GM23338 (cell line): ENCODE measurements around the gene TMEM218. TPM values are rescaled to one million over a fixed set of nuclear protein-coding genes. Genes with fewer than 3 reads are reported as not detected.

Experiments
- ATAC-seq: fragments of 200-7000 bp; cut with Tn5 transposase; 3 replicates; pipeline ENCODE4 v1.9.1; 2020
- DNase-seq: peaks from one replicate; pipeline ENCODE4 v3.0.0-alpha.2; 2015; ENCODE audit warnings: low spot score
- H2AFZ ChIP-seq: fragments of 200-600 bp; sonication (generic); 2 replicates; pipeline ENCODE4 v1.8.0; 2016; ENCODE audit warnings: antibody characterized with exemption, mild to moderate bottlenecking, moderate library complexity
- H3F3A ChIP-seq: fragments of 200-600 bp; sonication (generic); replicated peaks from 2 replicates; pipeline ENCODE4 v1.8.0; 2017; ENCODE audit warnings: antibody characterized with exemption, mixed run types, low read depth
- H3K27ac ChIP-seq: fragments of 200-600 bp; sonication (generic); 2 replicates; pipeline ENCODE4 v1.6.1; 2016; ENCODE audit warnings: low read depth
- H3K27me3 ChIP-seq: fragments of 200-600 bp; sonication (generic); 2 replicates; pipeline ENCODE4 v1.8.0; 2016; ENCODE audit warnings: mild to moderate bottlenecking, mixed run types, moderate library complexity; ENCODE audit not compliant: insufficient read depth
- H3K36me3 ChIP-seq: fragments of 200-600 bp; sonication (generic); 2 replicates; pipeline ENCODE4 v1.8.0; 2016; ENCODE audit warnings: mild to moderate bottlenecking; ENCODE audit not compliant: insufficient read depth
- H3K4me1 ChIP-seq: fragments of 200-600 bp; sonication (generic); 2 replicates; pipeline ENCODE4 v1.8.0; 2016; ENCODE audit warnings: mild to moderate bottlenecking, moderate library complexity; ENCODE audit not compliant: insufficient read depth
- H3K4me2 ChIP-seq: fragments of 200-600 bp; sonication (generic); 2 replicates; pipeline ENCODE4 v1.7.1; 2017; ENCODE audit warnings: mixed run types
- H3K4me3 ChIP-seq: fragments of 200-600 bp; sonication (generic); 2 replicates; pipeline ENCODE4 v1.6.1; 2016; ENCODE audit warnings: mixed run types
- H3K79me2 ChIP-seq: fragments of 200-600 bp; sonication (generic); replicated peaks from 2 replicates; pipeline ENCODE4 v1.8.0; 2017; ENCODE audit warnings: mild to moderate bottlenecking; ENCODE audit not compliant: insufficient read depth
- H3K9me2 ChIP-seq: fragments of 200-600 bp; sonication (generic); 2 replicates; pipeline ENCODE4 v1.8.0; 2017; ENCODE audit not compliant: insufficient read depth
- H4K20me1 ChIP-seq: fragments of 200-600 bp; sonication (generic); replicated peaks from 2 replicates; pipeline ENCODE4 v1.8.0; 2017; ENCODE audit warnings: mild to moderate bottlenecking; ENCODE audit not compliant: insufficient read depth
- H3K27ac Mint-ChIP-seq: 2 replicates; pipeline ENCODE4 v1.8.0; 2020; ENCODE audit warnings: inconsistent platforms, mild to moderate bottlenecking, moderate library complexity, mixed read lengths
- H3K27me3 Mint-ChIP-seq: 3 replicates; pipeline ENCODE4 v1.8.0; 2022; ENCODE audit warnings: low read depth, mild to moderate bottlenecking, moderate library complexity, mixed read lengths, inconsistent platforms; ENCODE audit not compliant: insufficient read depth, poor library complexity
- H3K36me3 Mint-ChIP-seq: 3 replicates; pipeline ENCODE4 v1.8.0; 2021; ENCODE audit warnings: low read depth, mild to moderate bottlenecking, inconsistent platforms, moderate library complexity, mixed read lengths
- H3K4me1 Mint-ChIP-seq: 3 replicates; pipeline ENCODE4 v1.8.0; 2020; ENCODE audit warnings: mild to moderate bottlenecking, inconsistent platforms, mixed read lengths
- H3K4me3 Mint-ChIP-seq: 3 replicates; pipeline ENCODE4 v1.8.0; 2021; ENCODE audit warnings: moderate library complexity, mild to moderate bottlenecking, inconsistent platforms, mixed read lengths
- H3K9me3 Mint-ChIP-seq: 3 replicates; pipeline ENCODE4 v1.8.0; 2020; ENCODE audit warnings: moderate library complexity, mild to moderate bottlenecking, inconsistent platforms, mixed read lengths
- CREB1 ChIP-seq: fragments of 250-450 bp; sonication (Bioruptor Pico); IDR thresholded peaks from 2 replicates; pipeline ENCODE4 v1.5.0; 2020; ENCODE audit warnings: low read depth, mild to moderate bottlenecking, moderate library complexity
- ETS1 ChIP-seq: IDR thresholded peaks from 2 replicates; pipeline ENCODE4 v1.6.1; 2016; ENCODE audit warnings: antibody characterized with exemption
- NANOG ChIP-seq: IDR thresholded peaks from 2 replicates; pipeline ENCODE4 v1.6.1; 2016; ENCODE audit warnings: antibody characterized with exemption, borderline replicate concordance
- polyA plus RNA-seq: library from polyadenylated mRNA; unstranded; fragments of >200 nt; fragmentation: Nextera tagmentation; extraction: Ambion mirVana; gene quantifications from 2 replicates; pipeline ENCODE4 v1.2.1, GENCODE V29; 2016
- total RNA-seq: library from RNA; depleted of rRNA; stranded (reverse); fragments of >200 nt; shearing (Covaris generic); gene quantifications from 2 replicates; pipeline ENCODE4 v1.2.3, GENCODE V29; 2014
- TF ChIP-seq, protein P1 (sequence below), 2 experiments: fragments of 200-600 bp in 1 of 2; sonication (generic) in 1 of 2; conservative IDR thresholded peaks; 2 replicates each; pipeline versions ENCODE4 v1.5.1 to v1.6.1; 2016 to 2017; ENCODE audit warnings: antibody characterized with exemption in 2 of 2, low read depth in 2 of 2, mild to moderate bottlenecking in 2 of 2, moderate library complexity in 1 of 2
- TF ChIP-seq, protein P2 (sequence below): fragments of 250-450 bp; sonication (Bioruptor Pico); IDR thresholded peaks from 2 replicates; pipeline ENCODE4 v1.5.0; 2020; ENCODE audit warnings: mild to moderate bottlenecking, moderate library complexity

The TMEM218 gene
- total and polyA plus RNA-seq, 2 experiments from 2014 or later, result 23.7 to 24.2 TPM

DNA sequence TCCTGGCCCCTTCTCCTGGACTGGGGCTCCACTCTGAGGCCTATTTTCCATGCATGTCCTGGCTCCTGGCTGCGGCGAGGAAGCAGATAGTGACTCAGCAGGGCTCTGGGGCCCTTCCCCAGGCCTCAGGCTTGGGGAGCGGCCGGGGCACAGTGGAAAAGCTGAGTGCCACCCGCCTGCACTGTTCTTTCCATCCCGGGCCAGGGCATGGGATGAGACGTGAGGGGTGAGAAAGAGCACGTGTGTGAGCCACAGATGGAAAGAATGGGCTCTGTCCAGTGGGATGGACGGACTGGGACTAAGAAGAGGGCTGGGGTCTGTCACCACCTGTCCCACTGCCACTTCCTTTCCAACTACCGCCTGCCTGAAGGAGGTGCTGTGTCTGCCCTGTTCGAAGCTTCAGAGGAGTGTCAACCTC lies 35.5 kb downstream of the TMEM218 start:
- Mint-ChIP-seq H3K4me3 (no peak overlapping the region), H3K9me3 (no peaks in the 10 kb centered on the region; the same call in 2 of the 3 replicates), H3K36me3 (no peaks in the 10 kb centered on the region), H3K27me3 (peaks cover 18% of the 10 kb centered on the region), H3K4me1 (peaks cover 9% of the 10 kb centered on the region), H3K27ac (no peak overlapping the region)
- Histone ChIP-seq H3K36me3 (no peaks in the 10 kb centered on the region), H3K27me3 (no peaks in the 10 kb centered on the region), H4K20me1 (no peaks in the 10 kb centered on the region), H3K4me3 (no peak overlapping the region), H3K4me1 (no peaks in the 10 kb centered on the region), H2AFZ (no peak overlapping the region), H3K27ac (no peak overlapping the region), H3K4me2 (no peak overlapping the region), H3K79me2 (no peaks in the 10 kb centered on the region), H3K9me2 (no peaks in the 10 kb centered on the region), H3F3A (no peaks in the 10 kb centered on the region)
- peak; percentile 49 for ATAC-seq
- DNase-seq, result no peak
- TF ChIP-seq, protein P1, sequence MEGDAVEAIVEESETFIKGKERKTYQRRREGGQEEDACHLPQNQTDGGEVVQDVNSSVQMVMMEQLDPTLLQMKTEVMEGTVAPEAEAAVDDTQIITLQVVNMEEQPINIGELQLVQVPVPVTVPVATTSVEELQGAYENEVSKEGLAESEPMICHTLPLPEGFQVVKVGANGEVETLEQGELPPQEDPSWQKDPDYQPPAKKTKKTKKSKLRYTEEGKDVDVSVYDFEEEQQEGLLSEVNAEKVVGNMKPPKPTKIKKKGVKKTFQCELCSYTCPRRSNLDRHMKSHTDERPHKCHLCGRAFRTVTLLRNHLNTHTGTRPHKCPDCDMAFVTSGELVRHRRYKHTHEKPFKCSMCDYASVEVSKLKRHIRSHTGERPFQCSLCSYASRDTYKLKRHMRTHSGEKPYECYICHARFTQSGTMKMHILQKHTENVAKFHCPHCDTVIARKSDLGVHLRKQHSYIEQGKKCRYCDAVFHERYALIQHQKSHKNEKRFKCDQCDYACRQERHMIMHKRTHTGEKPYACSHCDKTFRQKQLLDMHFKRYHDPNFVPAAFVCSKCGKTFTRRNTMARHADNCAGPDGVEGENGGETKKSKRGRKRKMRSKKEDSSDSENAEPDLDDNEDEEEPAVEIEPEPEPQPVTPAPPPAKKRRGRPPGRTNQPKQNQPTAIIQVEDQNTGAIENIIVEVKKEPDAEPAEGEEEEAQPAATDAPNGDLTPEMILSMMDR (conservative IDR thresholded peaks at IDR 0.05; ENCODE audit: low read depth in 2 of 2), result peak; percentile 16 to 58; a peak in 2 of 4 replicates
- TF ChIP-seq, protein P2, sequence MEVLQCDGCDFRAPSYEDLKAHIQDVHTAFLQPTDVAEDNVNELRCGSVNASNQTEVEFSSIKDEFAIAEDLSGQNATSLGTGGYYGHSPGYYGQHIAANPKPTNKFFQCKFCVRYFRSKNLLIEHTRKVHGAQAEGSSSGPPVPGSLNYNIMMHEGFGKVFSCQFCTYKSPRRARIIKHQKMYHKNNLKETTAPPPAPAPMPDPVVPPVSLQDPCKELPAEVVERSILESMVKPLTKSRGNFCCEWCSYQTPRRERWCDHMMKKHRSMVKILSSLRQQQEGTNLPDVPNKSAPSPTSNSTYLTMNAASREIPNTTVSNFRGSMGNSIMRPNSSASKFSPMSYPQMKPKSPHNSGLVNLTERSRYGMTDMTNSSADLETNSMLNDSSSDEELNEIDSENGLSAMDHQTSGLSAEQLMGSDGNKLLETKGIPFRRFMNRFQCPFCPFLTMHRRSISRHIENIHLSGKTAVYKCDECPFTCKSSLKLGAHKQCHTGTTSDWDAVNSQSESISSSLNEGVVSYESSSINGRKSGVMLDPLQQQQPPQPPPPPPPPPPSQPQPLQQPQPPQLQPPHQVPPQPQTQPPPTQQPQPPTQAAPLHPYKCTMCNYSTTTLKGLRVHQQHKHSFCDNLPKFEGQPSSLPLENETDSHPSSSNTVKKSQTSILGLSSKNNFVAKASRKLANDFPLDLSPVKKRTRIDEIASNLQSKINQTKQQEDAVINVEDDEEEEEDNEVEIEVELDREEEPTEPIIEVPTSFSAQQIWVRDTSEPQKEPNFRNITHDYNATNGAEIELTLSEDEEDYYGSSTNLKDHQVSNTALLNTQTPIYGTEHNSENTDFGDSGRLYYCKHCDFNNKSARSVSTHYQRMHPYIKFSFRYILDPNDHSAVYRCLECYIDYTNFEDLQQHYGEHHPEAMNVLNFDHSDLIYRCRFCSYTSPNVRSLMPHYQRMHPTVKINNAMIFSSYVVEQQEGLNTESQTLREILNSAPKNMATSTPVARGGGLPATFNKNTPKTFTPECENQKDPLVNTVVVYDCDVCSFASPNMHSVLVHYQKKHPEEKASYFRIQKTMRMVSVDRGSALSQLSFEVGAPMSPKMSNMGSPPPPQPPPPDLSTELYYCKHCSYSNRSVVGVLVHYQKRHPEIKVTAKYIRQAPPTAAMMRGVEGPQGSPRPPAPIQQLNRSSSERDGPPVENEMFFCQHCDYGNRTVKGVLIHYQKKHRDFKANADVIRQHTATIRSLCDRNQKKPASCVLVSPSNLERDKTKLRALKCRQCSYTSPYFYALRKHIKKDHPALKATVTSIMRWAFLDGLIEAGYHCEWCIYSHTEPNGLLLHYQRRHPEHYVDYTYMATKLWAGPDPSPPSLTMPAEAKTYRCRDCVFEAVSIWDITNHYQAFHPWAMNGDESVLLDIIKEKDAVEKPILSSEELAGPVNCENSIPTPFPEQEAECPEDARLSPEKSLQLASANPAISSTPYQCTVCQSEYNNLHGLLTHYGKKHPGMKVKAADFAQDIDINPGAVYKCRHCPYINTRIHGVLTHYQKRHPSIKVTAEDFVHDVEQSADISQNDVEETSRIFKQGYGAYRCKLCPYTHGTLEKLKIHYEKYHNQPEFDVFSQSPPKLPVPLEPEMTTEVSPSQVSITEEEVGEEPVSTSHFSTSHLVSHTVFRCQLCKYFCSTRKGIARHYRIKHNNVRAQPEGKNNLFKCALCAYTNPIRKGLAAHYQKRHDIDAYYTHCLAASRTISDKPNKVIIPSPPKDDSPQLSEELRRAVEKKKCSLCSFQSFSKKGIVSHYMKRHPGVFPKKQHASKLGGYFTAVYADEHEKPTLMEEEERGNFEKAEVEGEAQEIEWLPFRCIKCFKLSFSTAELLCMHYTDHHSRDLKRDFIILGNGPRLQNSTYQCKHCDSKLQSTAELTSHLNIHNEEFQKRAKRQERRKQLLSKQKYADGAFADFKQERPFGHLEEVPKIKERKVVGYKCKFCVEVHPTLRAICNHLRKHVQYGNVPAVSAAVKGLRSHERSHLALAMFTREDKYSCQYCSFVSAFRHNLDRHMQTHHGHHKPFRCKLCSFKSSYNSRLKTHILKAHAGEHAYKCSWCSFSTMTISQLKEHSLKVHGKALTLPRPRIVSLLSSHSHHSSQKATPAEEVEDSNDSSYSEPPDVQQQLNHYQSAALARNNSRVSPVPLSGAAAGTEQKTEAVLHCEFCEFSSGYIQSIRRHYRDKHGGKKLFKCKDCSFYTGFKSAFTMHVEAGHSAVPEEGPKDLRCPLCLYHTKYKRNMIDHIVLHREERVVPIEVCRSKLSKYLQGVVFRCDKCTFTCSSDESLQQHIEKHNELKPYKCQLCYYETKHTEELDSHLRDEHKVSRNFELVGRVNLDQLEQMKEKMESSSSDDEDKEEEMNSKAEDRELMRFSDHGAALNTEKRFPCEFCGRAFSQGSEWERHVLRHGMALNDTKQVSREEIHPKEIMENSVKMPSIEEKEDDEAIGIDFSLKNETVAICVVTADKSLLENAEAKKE, result no peak

- H3K27me3 ChIP-seq, result no peaks in the 10 kb centered on the region
- Mint-ChIP-seq H3K27me3 (peaks cover 18% of the 10 kb centered on the region), H3K9me3 (no peaks in the 10 kb centered on the region; the same call in 2 of the 3 replicates), H3K4me1 (peaks cover 15% of the 10 kb centered on the region), H3K27ac (no peak overlapping the region; the same call in 1 of the 2 replicates), H3K36me3 (no peaks in the 10 kb centered on the region), H3K4me3 (no peak overlapping the region)
- no peaks in the 10 kb centered on the region for H3K79me2 ChIP-seq
- ATAC-seq (no peak), DNase-seq (no peak)
- H3K4me2 ChIP-seq, result no peak overlapping the region
- H3K9me2 ChIP-seq, result no peaks in the 10 kb centered on the region
- no peak for TF ChIP-seq ETS1
- no peak for TF ChIP-seq NANOG
- TF ChIP-seq CREB1 (CRISPR knock-in tag), result no peak
- no peak overlapping the region for H3K4me3 ChIP-seq
- no peaks in the 10 kb centered on the region for H3K4me1 ChIP-seq
- H3K36me3 ChIP-seq, result no peaks in the 10 kb centered on the region
- no peaks in the 10 kb centered on the region for H4K20me1 ChIP-seq
- no peaks in the 10 kb centered on the region for H3F3A ChIP-seq
- H3K27ac ChIP-seq, result no peak overlapping the region
- no peak overlapping the region for H2AFZ ChIP-seq
These were observed 36.2 kb downstream of the TMEM218 start for GRCh38 chr11:125075242-125075625.
